Stimulated activated CD4-positive, alpha-beta T cell treated with anti-CD3 and anti-CD28 coated beads, Interleukin-1b, Interleukin-23, amount 100 ng/mL, for 1 hour (primary cell): ENCODE data around the gene RNASET2.
"Not testable (repeated sequence)": the region's sequence is repeated elsewhere in the genome, so short reads cannot be mapped to it uniquely, and the experiment has no call there.

Source experiments
- DNase-seq, 2 donors: peaks; one replicate each; pipeline ENCODE4 v3.0.0-alpha.2; 2020; ENCODE audit warnings: low read depth in 2 of 2

The RNASET2 gene

DNA sequence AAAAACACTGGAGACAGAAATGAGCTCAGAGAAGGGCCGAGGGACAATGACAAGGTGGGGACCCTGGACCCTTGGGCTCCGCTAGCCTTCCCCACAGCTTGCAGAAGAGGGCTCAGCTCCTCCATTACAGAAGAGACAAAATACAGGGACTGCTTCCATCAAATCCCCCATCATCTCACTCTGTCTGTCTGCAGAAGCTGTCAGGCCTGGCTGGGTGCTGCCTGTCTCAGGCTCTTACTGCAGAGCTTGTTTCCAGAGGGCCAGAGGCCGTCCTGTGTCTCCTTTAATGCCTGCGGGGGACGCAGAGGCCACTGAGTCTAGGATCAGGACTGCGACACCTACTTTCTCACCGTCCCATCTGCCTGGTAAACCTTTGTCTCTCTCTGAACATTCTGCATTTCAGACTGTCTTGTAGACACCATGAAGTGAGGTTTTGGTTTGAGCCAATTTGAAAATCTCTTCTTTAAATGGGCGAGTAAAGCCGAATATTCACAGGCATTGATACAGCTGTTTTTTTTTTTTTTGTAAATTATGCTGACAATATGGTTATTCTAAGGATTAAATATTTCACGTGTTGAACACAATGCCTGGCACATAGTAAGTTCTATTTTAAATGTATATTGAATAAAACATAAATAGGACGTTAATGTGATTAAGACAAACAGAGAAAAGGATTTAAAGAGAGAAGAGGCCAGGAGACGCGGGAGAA is 28.3 kb downstream of the RNASET2 start:
- DNase-seq, result no peak

DNA sequence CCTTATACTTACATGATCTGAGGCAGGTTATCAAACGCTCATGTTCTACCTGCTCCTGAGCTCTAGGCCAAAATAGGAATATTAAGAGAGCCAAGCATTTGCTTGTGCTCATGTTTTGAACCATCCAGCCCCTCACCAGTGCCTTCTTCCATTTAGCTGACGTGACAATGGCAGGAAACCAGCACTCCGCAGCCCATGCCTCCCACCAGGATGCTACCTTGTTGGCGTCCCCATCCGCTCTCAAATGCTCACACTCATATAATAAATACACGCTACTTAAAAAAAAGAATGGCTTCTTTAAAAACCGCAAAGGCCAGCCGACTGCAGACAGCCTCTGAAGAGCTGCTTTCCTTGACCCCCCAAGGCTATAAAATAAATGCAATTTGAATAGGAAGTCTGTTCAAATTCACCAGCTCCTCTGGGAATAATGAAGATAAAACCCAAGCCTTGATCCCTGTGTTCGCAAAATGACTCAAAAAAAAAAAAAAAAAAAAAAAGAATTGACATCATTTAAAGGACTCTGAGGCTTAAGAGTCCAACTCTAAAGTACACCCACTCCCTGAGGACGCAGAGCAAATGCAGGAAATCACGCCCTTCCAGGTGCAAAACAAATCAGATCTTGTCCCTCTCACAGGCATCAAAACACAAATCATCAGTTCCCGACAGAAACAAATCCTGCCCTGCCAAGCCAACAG is 29.0 kb downstream of the RNASET2 start:
- no peak for DNase-seq

DNA sequence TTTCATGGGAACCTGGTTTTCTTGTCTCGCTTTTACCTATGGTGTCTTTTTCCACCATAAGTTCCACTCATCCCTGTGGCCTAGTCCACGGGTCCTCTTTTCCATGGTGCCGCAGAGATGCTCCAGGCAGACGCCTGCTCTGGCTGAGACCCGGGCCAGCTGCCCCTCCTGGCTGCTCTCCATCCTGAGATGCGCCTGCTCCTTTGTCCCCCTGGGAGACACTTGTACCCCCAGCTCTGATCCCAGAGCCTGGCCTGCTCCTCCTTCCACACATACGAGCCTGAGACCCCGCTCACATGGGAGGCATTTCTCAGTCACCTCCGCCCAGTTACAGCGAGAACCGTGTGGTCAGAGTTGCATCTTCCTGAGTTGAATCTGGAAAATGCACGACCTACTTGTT is 29.6 kb downstream of the RNASET2 start:
- DNase-seq, result no peak

DNA sequence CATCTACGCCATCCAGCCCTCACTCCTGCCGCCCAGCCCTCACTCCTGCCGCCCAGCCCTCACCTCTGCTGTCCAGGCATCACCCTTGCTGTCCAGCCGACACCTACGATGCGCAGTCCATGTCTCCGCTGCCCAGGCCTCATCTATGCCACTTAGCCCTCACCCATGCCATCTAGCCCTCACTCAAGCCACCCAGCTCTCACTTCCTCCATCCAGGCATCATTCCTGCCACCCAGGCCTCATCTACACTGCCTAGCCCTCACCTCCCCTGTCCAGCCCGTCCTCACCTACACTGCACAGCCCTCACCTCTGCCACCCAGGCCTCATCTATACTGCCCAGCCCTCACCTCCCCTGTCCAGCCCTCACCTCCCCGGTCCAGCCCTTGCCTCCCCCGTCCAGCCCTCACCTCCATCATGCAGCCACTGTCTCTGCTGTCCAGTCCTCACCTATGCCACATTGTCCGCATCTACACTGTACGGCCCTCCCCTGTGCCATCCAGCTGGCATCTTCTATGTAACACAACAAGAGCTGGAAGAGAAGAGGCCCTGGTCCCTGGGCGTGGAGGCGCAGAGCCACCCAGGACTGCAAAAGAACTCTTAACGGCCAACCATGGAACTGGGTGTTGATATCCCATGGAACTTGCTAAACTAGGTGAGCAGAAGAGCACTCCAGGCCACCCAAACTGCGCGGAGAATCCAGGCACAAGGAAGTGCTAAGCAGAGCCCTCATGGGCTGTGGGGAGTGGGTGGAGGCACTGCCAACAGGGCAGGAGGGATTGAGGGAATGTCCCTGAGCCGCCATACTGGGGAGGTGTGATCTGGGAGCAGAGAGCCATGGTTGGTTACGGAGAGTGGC is 31.0 kb downstream of the RNASET2 start:
- DNase-seq, result no peak

DNA sequence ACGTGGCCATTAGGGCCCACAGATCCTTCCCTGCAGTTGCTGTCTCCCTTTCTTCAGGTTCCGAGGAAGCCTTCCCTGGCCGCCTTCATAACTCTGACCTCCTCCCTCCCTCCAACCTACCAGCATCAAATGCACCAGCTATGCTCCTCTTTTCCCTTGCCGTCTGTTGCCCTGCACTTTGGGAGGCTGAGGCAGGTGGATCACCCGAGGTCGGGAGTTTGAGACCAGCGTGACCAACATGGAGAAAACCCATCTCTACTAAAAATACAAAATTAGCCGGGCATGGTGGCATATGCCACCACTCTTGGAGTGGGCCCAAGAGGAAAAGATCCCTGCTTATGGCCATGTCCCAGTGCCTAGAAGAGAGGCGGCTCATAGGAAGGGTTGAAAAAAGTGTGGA is 31.8 kb downstream of the RNASET2 start:
- no peak for DNase-seq

DNA sequence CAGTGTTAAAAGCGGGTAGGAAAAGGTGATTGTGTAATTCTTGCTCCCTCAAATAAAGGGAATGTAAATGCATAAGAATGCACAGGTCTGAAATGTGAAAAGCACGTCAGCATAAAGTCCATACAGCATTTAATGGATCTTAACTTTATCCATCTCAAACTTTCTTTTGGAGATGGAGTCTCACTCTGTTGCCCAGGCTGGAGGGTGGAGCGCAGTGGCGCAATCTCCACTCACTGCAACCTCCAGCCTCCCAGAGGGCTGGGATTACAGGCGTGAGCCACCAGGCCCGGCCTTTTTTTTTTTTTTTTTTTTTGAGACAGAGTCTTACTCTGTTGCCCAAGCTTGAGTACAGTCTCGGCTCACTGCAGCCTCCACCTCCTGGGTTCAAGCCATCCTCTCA is 33.4 kb downstream of the RNASET2 start:
- DNase-seq, result no peak

DNA sequence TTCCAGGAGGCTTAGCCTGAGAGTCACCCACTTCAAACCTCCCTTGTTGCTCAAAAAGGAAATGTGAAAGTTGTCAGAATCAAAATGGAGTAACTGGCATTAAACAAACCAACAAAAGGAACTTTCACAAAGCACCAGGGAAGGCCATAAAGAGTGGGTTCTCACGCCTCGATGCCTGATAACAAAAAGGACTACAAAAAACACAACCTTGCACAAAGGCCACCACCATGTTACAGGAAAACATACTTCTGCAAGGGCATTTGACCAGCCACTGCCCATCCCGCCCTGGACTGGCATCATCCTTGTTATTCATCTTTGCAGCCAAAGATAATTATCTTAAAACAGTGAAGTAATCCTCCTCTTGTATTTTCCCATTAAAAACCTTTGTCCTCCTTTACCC is 34.8 kb downstream of the RNASET2 start:
- no peak for DNase-seq

DNA sequence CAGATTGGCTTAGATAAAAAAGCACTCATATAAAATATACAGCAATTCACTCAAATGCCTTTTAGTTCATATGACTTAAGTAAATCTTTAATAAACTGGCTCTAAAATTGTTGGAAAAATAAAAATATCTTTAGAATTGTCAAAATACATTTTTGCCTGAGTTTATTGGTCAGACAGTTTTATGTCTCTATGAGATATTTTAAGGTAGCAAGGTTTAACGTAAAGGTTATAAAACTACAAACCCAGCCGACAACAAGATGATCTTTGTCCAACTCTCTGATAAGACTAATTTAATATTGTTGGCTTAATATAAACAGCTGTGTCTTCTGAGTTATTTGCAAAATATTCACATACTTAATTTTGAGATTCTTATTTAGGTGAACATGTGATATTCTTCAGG is 39.5 kb downstream of the RNASET2 start:
- no peak for DNase-seq

DNA sequence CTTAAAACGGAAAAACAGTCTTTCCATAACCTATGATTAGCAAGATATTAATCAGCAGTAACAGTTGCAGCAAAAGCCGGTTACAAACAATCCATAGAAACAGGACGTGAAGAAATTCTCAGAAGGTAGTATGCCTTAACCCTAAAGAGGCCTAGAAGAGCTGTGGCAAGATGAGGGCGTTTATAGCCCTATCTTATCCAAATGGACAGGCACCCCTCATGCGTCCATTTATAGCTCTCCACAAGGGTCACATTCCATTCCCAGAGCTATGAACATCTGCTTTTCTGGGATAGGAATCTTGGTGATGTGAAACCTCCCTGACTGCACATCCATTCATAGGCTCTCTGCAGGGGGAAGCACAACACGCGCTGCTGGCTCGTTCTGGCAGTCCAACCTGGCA is 40.9 kb downstream of the RNASET2 start:
- not testable (repeated sequence) for DNase-seq

DNA sequence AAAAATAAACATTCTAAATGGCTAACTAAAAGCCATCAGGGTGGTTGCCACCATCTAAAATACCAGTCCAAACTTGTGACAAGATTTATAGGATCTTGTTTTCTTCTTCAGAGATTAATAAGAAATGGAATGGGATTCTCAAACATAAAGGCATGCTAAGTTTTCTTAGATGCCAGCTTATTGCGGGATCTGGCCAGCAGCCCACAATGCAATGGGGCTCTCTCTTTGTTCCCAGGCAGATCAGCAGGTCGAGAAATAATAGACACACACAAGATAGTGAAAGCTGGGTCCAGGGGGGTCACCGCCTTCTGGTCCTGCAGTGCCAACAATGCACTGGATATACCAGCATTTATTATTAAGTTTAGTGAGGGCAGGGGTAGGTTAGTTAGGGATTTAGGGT is 41.4 kb downstream of the RNASET2 start:
- DNase-seq, result not testable (repeated sequence)

DNA sequence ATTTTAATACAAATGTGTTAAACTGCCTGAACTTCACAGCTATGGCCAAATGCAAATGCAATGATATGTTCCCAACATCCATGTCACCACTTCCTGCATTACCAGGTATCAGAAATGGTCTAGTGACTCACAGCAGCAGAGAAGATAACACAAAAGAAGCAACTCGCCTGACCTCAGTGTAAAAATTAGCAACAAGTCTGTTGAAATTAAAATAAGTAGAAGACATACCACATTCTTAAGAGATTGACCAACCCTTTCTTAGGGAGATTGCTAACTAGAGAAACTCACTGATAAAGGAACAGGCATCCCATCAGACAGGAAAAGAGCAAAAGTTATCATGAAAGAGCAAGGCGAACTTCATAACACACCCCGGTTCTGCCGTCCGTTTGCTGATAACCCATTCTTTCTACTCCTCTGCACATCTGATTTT is 45.1 kb downstream of the RNASET2 start:
- no peak for DNase-seq

DNA sequence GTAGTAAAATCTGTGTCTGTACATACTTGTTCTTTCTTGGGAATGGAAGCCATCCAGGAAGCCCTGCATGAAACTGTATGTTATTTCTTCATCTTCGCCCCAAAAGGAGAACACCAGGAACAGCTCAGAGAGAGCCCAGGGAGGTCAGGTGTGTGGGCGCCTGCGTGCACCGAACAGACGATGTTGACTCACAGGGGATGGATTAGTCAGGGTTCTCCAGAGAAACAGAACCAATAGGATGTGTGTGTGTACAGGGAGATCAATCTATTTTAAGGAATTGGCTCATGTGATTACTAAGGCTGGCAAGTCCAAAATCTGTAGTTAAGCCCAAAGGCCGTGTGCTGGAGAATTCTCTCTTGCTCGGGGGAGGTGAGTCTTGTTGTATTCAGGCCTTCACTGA is 45.7 kb downstream of the RNASET2 start:
- no peak for DNase-seq

DNA sequence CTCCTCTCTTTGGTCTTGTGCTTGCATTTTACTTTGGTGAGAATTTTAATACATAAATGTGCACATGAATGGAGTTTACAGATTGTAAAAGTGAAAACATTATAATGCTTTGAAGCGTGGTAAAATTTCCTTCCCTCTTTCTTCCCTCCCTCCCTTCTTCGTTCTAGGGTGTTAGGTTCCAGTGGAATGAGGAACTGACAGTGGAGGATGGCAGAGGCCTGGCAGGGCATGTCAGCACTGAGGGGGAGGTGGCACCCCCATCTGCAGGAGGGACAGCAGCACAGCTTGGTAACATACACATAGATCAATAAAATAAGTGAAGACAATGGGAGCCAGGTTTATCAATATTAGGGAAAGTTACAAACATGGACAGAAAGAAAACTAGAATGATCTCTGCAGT is 47.5 kb downstream of the RNASET2 start:
- DNase-seq, result no peak

DNA sequence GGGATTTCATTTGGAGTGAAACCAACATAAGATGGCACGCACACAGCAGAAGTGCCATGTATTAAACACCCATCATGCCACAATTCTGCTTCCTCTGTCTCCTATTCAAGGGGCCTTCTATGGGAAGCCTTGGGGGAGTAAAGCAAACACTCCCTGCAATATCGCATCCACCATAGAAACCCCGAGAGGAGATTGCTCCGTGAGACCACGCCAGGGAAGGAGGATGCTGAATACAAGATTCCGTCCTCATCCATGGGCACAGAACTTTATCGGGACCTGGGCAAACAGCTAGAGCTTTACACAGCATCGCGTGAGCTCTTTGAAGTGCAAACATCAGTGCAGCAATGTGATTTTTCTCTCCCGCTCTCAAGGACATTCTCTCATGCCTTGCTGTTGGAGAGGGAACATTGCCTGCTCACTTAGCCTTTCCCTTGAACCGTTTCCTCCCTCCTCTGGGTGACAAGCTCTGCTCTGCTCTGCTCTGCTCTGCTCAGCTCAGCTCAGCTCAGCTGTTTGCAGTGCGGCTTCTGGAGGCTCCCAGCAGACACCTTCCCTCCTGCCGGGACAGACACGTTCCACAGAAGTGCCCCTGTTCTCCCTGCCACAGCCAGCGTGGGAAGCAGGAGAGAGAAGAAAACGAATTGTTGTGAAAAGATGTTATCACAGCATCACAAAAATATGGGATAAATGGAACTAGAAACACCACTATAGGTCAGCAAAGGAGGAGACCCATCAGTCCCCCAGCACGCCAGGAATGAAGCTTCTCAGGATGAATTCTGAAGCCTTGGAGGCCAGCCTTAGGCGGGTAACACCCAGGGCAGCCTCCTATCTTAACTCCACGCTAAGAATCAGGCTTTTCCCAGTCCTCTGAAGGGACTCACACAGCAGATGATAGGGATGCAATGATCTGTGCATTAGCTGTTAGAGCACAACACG is 48.2 kb downstream of the RNASET2 start:
- DNase-seq, result no peak

DNA sequence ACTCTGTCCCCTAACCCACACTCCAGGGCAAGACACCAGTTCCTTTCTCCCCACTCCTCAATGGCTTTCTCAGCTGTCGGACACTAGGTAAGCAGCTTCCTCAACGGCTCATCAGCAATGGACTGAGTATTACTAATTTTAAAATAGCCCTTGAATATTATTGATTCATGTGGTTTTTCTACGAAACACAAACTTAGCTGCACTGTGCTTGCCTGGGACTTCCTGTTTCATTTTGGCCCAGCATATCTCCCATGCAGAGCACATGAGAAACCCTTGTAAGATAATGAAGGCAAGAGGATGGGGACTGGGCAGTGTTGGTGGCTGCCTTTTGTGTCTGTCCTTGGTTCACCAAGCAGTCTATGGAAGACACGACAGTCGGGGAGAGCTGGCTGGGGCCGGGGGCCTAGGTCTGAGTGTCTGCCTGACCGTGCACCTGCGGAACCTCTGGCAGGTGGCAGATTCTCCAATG is 48.9 kb downstream of the RNASET2 start:
- no peak for DNase-seq

DNA sequence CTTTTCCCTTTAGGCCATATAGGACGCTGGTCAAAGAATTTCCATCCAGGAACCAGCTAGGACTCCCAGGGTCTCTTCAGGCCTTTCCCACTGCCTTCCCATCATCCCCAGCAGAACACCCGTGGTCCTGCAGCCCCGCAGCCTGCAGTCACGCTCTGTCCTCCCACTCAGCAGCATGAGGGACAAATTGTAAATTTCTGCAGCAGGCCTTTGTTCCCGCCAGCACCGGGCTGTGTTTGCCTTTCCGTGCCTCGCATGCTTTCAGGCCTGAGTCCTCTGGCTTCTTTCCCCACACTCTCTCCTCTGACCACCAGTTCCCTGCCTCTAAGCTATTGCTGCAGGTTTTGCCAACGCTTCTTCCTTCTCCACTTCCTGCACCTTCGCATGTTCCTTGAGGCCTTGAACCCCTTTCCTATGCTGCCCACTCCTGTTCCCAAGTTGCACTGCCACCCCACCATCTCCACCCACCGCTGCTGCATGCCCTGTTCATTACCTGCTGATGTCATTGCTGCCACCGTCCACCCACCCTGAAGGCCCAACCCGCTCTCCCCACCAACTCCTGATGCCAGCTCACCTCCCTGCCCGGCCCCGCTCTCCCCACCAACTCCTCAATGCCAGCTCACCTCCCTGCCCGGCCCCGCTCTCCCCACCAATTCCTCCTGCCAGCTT is 49.8 kb downstream of the RNASET2 start:
- DNase-seq, result no peak

DNA sequence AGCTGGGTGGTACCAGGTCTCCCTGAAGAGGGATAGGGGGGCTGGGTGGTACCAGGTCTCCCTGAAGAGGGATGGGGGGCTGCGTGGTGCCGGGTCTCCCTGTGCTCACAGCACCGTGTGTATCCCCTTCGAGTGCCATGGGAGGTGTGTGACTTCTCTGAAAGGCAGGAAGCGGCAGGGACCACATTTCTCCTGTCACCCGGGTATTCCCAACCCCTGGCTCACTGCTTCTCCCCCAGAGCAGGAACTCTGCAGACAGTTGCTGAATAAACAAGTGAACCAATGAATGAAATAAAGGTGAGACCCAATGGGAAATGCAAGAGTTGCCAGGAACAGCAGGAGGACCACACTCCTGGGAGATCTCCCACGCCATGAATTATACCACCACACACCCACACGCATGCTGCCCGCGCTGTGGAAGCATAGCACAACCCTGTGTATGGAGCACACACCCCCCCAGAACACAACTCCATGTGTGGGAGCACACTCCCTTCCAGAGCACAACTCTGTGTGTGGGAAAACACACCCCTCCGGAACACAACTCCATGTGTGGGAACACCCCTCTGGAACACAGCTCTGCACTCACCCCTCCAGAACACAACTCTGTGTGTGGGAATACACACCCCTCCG is 50.7 kb downstream of the RNASET2 start:
- no peak for DNase-seq

DNA sequence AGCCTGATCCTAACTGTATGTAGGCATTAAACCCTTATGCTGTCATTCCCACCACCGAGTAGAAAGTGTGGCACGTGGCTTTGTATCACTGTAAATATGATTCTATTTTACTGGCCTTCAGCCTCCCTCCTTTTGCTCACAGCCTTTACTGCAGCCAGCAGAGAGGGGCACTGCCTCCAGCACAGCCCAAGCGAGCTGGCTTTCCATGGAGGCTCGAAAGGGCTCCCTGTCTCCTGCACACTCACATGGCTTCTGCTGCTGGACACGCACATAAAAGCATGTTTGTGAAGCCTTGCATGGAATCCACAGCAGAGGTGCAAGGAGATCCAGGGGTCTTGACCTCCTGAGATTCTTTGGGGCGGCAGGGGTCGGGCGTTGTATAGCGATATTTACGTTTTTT is 51.3 kb downstream of the RNASET2 start:
- no peak for DNase-seq

DNA sequence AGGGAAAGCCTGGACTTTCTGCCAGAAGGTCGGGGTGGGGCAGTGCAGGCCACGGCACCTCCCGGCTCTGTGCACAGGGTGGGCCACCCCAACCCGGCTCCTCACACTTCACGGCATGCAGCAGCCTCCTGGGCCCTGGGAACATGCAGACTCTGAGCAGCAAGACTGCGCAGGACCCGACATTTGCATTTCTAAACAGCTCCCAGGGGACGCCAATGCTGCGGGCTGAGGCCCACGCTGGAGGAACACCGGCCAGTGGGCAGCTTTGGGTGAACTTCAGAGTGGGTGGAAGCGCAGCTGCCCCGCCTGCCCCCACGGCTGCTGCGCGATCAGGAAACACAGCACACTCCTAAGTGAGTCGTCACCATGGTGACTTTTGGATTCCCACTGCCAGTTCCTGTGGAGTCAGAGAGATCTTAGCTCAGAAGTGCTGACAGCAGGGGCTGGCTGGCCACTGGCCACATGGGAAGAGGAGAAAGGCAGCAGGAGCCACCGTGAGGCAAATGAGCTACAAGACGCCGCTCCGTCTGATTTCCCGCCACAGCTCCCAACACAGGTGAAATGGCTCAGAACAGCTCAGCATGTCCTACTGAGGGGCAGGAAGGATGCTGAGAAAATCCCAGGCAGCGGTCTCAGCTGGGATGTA is 52.1 kb downstream of the RNASET2 start:
- no peak for DNase-seq

DNA sequence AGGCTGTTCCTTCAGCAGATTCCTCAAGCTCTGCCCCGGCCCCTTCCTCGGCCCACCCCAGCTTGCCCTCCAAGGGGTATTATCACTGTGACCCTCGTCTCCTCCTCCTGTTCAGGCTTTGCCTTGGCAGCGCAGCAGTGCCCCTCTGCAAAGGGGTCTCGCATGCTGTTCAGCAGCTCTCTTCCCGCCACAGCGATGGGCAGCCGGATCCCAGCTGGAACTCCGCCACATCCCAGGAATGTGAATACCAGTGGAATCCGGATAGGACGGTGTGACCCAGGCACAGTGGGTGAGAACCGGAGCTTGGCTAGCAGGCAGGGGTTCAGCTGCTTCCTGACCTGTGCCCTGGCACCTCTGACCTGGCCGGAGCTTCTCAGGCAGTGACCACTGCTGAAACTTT is 52.9 kb downstream of the RNASET2 start:
- DNase-seq, result no peak
